SK-N-MC (cell line): ENCODE results near the gene NAA10.

Experiments used
- EZH2 ChIP-seq: fragments of 200-600 bp; sonication (generic); IDR thresholded peaks from one replicate; pipeline ENCODE4 v1.6.1; 2017; ENCODE audit warnings: antibody characterized with exemption
- POLR2AphosphoS5 ChIP-seq: IDR thresholded peaks from 2 replicates; pipeline ENCODE4 v1.6.1; 2012; ENCODE audit warnings: mild to moderate bottlenecking, low read depth, low read length, borderline replicate concordance

- TF ChIP-seq EZH2 = no peak
- no peak for TF ChIP-seq POLR2AphosphoS5
Observed at GRCh38 chrX:153880440-153880815, 54.4 kb downstream of the NAA10 start.
